T47D (cell line): ENCODE measurements around the gene GFER.

Experiments used
- DNase-seq, 2 experiments: peaks; one replicate each; pipeline versions ENCODE4 v3.0.0 to v3.0.0-alpha.2; 2011 to 2012; ENCODE audit warnings: low read depth in 1 of 2, low spot score in 1 of 2
- JUND ChIP-seq: IDR thresholded peaks from 2 replicates; pipeline ENCODE4 v1.6.1; 2012; ENCODE audit warnings: low read depth
- in situ Hi-C: cut with HindIII; loops from 2 replicates; pipeline ENCODE4 v1.10.0; 2016; ENCODE audit warnings: low sequenced_read_pairs, low pct_unique_long_range_greater_than_20kb

The GFER gene

DNA sequence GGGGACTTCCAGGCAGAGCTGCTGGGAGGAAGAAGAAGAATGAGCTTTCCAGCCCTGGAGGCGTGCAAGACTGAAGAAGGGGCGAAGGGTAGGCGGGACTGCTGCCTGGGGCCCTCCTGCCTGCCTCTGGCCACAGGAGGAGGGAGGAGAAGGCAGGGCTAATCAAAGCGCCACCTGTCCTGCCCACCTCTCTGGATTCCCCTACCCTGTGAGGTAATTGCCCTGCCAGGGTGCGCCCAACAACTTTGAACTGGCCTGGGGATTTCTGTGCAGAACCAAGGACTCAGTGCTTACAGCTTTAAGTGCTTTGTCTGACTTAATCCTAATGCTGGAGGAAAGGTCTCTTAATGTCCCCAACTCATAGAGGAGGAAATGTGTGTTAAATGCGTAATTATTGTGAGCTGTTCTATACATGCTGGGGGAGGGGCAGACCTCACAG lies 2.6 kb upstream of the GFER start, which contains the start of gene NOXO1:
Gene NOXO1, minus strand, starts transcription at position 72 of the 439 bp plus-strand sequence. CDS start 290 bp downstream, outside the sequence.
- in situ Hi-C loops = no loop called here
- no peak for TF ChIP-seq JUND
- no peak for DNase-seq

DNA sequence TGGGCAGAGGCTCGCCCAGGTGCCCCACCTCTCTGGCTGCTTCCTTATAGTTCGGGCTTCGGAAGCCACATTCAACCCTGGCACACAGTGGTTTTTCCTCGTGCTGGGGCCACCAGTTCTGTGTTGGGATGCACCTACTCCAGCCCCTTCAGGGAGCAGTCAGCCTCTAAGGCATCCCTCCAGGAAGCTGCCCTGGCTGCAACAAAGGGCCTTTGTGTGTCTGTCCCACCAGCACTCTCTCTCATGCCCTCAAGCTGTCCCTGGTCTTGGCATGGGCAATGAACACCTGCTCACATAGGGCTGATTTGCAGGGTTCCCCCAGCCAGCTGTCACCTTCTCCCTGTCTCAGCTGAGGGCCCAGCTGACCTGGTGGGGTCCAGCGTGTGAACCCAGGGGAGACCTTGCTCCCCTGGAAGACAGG lies 2.0 kb upstream of the GFER start:
- peak in 1 of 2 experiments; percentile 46 for DNase-seq
- in situ Hi-C loops = no loop called here
- no peak for TF ChIP-seq JUND

DNA sequence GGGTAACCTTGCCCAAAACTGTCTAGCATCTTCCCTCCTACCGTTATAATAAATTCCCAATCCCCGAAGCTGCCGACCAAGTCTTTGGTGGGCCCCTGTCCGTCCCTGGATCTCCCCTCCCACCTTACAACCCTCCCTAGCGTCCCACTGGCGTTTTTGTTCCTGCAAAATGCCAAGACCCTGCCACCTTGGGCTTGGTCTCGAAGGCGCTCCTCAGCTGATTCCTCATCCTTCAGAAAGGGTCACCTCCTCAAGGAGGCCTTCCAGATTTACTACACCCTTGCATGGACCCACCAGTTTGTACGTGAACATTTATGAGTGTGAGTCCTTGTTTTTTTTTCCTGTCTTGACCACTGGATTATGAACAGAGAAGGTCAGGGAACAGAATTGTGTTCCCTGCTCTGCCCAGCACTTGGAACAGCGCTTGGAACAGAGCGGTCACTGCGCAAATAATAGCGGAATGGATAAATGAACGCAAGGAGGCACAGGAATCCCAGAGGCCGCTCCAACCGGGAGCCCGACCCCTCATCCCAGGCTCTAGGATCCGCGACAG lies 926 bp upstream of the GFER start:
- TF ChIP-seq JUND = no peak
- in situ Hi-C loops = no loop called here
- no peak for DNase-seq

DNA sequence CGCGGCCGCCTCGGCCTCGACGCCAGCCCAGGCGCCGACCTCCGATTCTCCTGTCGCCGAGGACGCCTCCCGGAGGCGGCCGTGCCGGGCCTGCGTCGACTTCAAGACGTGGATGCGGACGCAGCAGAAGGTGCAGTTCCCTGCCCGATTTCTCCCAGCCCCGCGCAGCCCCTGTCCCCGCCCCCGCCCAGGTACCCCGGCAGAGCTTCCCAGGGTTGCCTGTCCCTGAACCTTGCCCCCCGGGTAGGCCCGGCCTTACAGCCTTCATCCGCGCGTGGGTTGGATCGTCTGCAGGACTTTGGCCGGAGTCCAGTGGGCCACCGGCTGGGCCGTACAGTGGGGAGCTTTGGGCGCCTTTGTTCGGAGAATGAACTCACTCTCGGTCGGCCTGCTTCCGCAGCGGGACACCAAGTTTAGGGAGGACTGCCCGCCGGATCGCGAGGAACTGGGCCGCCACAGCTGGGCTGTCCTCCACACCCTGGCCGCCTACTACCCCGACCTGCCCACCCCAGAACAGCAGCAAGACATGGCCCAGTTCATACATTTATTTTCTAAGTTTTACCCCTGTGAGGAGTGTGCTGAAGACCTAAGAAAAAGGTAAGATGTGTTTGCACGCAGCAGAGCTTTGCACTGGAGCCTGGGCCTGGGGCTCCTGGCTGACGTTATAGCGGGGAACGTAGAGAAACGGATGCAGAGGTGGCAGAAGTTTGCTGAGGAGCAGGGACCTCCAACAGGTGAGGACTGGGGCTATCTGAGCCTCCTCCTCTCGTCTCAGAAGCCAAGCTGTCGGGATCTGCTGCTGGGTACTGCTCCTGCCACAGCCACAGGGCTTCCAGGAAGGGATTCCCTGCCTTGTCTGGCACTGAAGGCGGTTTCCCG lies 593 bp downstream of the GFER start:
- TF ChIP-seq JUND = no peak
- in situ Hi-C loops = no loop called here
- no peak for DNase-seq

DNA sequence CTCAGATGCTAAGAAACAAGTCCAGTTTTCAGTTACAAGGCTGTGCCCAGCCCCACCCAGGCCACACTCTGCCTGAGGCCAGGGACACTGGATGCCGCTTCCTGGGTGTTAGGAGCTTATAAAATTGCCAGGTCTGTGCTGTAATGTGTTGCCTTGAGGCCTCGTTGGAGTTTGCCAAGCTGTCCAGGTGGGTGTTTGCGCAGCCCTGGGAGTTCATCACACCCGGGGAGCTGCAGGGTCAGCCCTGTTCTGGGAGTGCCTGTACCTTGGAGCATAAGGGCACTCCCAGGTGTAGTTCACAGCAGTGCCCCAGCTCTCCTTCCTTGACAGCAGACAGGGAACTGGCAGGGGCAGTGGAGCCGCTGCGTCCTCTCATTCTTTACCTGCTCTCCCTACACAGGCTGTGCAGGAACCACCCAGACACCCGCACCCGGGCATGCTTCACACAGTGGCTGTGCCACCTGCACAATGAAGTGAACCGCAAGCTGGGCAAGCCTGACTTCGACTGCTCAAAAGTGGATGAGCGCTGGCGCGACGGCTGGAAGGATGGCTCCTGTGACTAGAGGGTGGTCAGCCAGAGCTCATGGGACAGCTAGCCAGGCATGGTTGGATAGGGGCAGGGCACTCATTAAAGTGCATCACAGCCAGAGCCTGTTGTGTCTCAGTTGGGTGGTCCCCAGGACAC lies 1.6 kb downstream of the GFER start:
- TF ChIP-seq JUND = no peak
- in situ Hi-C loops = no loop called here

DNA sequence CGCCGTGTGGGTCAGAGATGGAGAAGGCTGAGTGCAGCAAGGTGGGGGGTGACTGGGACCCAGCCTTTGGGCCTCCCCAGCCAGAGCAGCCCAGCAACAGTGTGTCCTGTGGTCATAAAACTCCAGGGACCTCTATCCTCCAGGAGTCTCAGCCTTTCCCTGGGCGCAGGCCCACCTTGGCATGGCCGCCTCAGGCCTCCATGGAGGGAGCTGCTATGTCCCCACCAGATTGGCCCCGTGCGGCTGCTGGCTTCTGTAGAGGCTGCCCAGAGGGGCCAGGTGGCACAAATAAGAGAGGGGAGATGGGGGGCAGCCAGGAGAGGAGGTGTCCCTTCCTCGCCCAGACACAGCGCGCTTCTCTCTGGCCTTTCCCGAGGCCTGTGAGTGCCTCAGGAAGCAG lies 3.2 kb downstream of the GFER start:
- TF ChIP-seq JUND = no peak
- DNase-seq = no peak
- in situ Hi-C loops = no loop called here

More for the DNA sequence above, 1.6 kb downstream of the GFER start:
- DNase-seq = peak in 1 of 2 experiments; percentile 28

DNA sequence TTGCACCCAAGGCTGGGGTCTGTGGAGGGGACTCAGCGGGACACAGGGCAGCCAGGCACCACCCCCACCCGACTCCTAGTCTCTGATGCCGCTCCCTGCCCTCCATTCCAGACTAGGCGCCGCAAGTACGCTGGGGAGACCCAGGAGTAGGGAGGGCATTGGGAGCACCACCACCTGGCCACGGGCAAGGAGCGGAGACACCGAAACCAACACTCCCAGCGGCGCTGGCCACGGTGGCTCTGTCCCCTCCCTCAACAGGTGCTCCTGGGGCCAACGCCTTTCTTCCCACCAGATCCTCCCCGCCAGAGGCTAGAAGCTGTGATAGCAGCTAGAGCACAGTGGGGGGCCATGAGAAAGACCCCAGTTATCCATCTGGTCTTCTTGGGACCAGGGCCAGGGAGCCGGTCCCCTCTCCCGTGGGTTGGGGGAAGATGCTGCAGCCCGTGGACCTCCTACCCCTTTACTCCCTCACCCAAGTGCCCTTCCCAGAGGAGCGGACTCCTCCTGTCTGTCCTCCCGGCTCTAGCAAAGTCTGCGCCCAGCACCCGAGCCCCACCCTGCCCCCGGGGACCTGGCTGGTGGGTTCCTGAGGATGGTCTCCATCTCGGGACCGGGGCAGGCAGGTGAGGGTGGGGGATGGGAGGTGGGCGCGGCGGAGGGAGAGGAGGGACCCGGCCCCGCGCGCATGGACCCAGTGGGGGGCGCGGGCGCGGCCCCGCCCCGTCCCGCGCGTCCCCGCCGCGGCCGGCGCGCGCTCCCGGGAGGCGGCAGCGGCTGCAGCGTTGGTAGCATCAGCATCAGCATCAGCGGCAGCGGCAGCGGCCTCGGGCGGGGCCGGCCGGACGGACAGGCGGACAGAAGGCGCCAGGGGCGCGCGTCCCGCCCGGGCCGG lies 5.5 kb downstream of the GFER start, which contains the start of gene SYNGR3:
Gene SYNGR3, plus strand, starts transcription at position 762 of the 892 bp plus-strand sequence. CDS start 133 bp downstream, outside the sequence.
- DNase-seq = no peak
- in situ Hi-C loops = no loop called here
- no peak for TF ChIP-seq JUND

DNA sequence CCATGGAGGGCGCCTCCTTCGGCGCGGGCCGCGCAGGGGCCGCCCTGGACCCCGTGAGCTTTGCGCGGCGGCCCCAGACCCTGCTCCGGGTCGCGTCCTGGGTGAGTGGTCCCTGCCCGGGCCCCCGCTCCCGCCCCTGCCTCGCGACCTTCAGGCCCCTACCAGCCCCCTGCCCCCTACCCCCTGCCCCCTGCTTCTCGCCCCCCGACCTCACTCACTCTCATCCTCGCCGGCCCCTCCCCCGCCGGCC lies 6.0 kb downstream of the GFER start:
- in situ Hi-C loops = no loop called here

DNA sequence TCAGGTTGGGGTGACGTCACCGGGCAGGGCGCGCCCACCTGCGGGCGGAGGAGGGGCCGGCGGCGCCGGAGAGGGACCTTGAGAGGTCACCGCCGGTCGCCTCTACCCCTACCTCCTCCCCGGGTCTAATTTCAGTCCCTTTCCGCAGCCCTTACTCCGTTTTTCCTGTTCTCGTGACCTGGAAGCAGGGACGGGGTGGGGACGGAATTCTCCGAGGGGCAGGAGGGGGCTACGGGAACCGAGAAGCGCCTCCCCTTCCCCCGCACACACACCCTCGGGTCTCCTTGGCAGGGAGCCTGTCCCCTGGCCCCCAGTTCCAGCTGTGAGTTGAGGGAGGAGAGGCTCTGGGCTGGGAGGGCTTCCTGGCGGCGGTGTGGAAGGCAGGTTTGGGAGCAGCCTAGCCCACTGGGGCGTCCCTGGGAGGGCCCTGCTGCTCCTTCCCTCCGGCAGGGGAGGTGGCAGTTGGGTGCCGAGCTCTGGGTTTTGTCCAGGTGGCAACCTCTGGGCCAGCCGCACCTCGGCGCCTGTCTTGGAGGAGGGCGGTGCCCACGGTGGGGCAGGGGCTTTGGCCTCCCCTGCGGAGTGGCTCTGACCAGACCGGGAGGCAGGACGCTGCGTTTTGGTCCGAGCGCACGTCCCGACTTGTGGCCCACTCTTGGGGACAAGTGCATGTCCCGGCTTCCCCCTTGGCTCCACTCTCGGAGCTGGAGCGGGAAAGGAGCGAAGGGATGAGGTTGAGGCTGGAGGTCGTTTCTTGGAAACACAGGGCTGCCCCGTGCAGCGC lies 6.5 kb downstream of the GFER start:
- in situ Hi-C loops = no loop called here
- TF ChIP-seq JUND = no peak
- DNase-seq = peak in 1 of 2 experiments; percentile 41

More for the DNA sequence above, 6.0 kb downstream of the GFER start:
- no peak for TF ChIP-seq JUND
- no peak for DNase-seq

DNA sequence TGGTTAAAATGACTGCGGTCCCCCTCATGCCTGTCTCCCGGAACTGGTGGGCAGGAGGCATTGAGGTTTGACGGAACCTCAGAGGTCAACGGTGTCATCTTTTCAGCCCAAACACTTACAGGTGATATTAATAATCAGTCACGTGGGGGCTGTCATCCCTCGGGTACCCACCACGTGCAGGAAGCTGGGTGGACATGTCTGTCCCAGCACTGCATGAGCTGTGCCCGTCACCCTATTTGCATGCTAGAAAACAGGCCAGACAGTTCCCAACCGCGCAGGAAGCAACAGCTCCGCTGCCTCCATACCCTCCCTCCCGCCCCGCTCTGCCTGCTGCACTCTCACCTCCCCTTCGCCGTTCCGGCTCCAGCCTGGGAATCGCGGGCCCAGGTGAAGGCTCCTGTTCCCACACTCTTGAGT lies 7.2 kb downstream of the GFER start:
- in situ Hi-C loops = no loop called here
- no peak for TF ChIP-seq JUND
- no peak for DNase-seq

DNA sequence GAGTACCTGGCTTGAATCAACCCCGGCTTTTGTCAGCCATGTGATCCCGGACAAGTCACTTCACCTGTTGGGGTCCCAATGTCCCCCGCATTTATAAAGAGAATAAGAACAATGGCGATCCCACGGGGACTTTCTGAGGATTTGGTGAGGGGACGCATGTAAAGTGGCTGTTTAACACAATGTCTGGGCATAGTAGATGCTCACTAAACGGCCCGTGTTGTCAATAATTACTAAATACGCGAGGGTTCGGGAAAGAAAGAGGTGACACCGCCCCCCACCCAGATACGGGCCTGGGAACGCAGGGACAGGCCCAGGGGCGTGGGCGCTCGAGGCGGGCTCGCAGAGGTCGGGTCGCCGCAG lies 7.6 kb downstream of the GFER start:
- in situ Hi-C loops = no loop called here
- DNase-seq = no peak
- no peak for TF ChIP-seq JUND
